ENCODE measurements around the gene NHEJ1.

DNA sequence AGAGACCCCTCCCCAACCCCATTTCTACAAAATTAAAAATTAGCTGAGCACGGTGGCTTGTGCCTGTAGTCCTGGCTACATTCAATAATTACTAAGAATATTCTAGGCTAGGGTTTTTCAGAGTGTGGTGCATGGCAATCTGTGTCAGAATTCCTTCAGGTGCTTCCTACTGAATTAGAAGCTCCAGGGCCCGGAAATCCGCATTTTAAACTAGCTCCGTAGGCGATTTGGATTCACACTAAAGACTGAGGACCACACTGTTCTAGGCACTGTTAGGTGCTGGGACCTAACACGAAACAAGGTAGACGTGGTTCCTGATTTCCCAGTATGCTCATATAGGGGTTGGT lies 45.3 kb upstream of the NHEJ1 start:
- TF ChIP-seq EZH2 (IDR thresholded peaks at IDR 0.05; ENCODE audit: borderline replicate concordance, low read depth, low read length, severe bottlenecking) (no peak), POLR2A (IDR thresholded peaks at IDR 0.05; ENCODE audit: low read depth, low read length) (no peak), POLR2AphosphoS5 (IDR thresholded peaks at IDR 0.05; ENCODE audit: insufficient read depth, low read depth, low read length) (no peak)
- TF ChIP-seq, protein P1, sequence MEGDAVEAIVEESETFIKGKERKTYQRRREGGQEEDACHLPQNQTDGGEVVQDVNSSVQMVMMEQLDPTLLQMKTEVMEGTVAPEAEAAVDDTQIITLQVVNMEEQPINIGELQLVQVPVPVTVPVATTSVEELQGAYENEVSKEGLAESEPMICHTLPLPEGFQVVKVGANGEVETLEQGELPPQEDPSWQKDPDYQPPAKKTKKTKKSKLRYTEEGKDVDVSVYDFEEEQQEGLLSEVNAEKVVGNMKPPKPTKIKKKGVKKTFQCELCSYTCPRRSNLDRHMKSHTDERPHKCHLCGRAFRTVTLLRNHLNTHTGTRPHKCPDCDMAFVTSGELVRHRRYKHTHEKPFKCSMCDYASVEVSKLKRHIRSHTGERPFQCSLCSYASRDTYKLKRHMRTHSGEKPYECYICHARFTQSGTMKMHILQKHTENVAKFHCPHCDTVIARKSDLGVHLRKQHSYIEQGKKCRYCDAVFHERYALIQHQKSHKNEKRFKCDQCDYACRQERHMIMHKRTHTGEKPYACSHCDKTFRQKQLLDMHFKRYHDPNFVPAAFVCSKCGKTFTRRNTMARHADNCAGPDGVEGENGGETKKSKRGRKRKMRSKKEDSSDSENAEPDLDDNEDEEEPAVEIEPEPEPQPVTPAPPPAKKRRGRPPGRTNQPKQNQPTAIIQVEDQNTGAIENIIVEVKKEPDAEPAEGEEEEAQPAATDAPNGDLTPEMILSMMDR (IDR thresholded peaks at IDR 0.05; ENCODE audit: extremely low read depth in 1 of 2, insufficient read depth in 1 of 2, low read depth in 1 of 2, low read length in 2 of 2): no peak
